Umbilical cord (tissue), 2 donors: ENCODE results near the gene CCDC71L. TPM values are rescaled to one million over a fixed set of nuclear protein-coding genes. Genes with fewer than 3 reads are reported as not detected.

Experiments used
- DNase-seq: peaks from one replicate; pipeline ENCODE4 v3.0.0-alpha.2; 2015; ENCODE audit warnings: low spot score
- total RNA-seq: library from RNA; depleted of rRNA; stranded (reverse); fragments of >200 nt; gene quantifications from one replicate; pipeline ENCODE4 v1.2.3, GENCODE V29; 2014; ENCODE audit warnings: low replicate concordance; ENCODE audit not compliant: insufficient read depth

CCDC71L gene
- total RNA-seq, 1 donor from 2014 or later: 28.9 TPM

DNA sequence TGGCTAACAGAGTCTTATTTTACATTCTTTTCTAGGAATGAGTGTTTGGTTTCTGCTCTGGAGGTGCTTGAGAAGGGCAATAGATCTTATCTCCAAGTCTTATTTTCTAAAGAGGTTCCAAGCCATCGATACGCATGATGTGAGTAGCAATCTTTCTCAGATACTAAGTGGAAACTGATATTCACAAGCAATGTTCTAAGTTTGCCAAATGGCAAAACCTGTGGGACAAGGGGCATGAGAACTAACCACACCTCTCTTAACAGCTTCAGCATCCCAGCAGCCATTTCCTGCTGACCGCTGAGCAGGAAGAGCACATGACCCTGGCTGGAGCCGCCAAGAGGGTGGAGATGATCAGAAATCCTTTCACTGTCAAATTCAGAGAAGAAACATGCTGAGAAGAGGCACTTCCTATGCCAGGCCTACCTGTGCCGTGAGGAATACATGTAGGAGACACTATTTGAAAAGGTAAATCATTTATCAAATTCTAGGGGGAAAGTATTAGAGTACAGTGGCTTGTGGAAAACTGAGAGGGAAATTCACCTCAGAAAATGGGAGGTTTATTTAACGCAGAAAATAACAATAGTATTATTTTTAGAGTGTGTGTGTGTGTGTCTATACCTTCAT lies 35.2 kb downstream of the CCDC71L start:
- DNase-seq: no peak

DNA sequence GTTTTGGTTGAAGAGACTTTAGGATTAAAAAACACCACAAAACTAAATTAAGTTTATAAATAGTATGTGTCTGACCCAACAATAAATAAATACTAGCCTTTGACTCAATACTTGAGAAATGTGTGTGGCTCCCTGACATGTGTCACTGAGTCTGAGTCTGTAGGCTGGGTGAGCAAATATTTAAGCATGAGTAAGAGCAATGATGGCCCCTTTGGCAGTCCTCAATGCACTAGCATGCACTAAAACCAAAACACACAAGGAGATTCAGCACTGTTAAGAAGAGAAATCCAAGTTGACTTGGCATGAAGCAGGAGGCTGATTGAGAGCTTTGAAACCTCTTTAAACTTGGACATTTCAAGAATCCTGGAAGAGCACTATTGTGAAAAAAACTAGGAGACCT lies 37.1 kb downstream of the CCDC71L start:
- DNase-seq: no peak

DNA sequence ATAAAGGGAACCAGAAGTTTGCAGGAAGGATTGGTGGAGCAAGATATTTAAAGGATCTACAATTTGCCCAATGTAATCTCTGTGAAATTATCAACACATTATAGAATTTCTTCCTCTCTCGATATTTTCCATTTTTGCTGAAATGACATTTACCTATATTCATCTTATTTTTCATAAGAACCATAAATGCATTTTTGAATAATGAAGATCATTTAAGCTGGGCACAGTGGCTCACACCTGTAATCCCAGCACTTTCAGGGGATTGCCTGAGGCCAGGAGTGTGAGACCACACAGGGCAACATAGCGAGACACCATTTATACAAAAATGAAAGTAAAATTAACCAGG lies 37.7 kb downstream of the CCDC71L start:
- DNase-seq: no peak

DNA sequence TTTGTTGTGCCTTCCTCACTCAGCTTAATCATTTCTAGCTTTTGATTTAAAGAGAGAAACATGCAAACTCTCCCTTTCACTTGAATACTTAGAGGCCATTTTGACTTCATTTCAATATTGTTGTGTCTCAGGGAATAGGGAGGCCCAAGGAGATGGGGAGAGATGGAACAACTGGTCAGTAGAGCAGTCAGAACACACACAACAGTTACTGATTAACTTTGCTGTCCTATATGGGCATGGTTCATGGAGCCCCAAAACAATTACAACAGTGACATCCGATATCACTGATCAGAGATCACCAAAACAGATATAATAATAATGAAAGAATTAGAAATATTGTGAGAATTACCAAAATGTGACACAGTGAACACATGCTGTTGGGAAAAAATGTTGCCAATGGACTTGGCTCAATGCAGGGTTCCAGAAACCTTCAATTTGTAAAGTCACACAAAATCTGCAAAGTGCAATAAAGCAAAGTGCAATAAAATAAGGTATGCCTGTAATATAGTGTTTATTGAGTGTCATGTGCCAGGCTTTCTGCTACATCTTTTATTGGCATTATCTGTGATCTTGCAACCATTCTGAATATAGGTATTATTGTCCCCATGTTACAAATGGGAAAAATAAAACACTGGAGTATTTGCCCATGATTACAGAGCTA lies 38.2 kb downstream of the CCDC71L start:
- no peak for DNase-seq

- DNase-seq: no peak
Measured at GRCh38 chr7:106621393-106622132, 39.4 kb downstream of the CCDC71L start.

- DNase-seq: no peak
Measured at GRCh38 chr7:106620676-106621075, 40.3 kb downstream of the CCDC71L start.

- no peak for DNase-seq
Measured at GRCh38 chr7:106620034-106620433, 40.9 kb downstream of the CCDC71L start.

- DNase-seq: no peak
Measured at GRCh38 chr7:106619213-106619612, 41.7 kb downstream of the CCDC71L start.

DNA sequence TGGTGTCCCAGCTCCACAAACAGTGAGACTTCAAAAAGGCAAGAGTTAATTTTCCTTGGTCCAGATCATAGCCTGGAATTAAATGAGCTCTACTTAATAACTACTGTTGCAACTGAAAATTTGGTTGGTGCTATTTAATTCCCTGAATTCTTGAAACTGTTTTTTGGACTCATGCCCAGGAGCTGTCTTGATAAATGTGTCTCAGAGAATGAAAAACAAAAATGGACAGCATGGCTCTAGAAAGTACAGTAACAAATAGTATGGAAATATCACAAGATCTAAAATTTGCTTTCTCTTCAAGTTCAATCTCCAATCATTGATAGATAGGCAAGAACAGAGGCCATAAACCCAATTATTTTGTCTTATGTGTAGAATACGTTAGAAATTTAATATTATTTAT lies 42.5 kb downstream of the CCDC71L start:
- peak; percentile 76 for DNase-seq

DNA sequence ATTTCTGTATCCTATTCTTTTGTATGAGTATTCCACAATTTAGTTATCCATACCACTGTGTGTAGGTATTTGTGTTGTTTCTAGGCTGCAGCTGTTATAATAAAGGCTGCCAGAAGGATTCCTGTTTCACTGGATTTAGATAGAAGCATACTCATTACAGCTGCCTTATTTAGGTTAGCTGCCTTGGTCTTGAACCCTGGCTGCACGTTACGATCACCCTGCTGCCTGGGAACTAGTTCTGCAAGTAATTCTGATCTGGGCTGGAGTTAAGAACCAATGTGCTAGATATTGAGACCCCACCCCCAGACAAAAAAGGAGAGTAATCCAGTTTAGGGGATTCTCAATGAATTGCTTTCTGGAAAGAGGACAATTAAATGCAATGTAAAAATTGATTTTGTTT lies 43.1 kb downstream of the CCDC71L start:
- peak; percentile 40 for DNase-seq

- no peak for DNase-seq
Measured at GRCh38 chr7:106616708-106617051, 44.3 kb downstream of the CCDC71L start.

- DNase-seq: no peak
Measured at GRCh38 chr7:106615808-106616707, 44.9 kb downstream of the CCDC71L start.

GRCh38 chr7:106614751-106615150 lies 46.2 kb downstream of the CCDC71L start:
- DNase-seq: peak; percentile 17

GRCh38 chr7:106613848-106614560 lies 47.0 kb downstream of the CCDC71L start:
- DNase-seq: peak; percentile 46

DNA sequence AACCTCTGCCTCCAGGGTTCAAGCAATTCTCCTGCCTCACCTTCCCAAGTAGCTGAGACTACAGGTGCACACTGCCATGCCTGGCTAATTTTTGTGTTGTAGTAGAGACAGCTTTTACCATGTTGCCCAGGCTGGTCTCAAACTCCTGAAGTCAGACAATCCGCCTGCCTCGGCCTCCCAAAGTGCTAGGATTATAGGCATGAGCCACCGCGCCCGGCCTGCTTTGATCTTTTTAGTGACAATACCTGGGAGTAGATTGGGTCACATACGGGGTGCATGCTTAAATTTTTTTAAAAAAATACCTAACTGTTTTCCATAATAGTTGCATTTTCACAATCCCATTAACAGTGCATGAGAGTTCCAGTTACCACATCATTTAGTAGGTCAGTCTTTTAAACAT lies 47.7 kb downstream of the CCDC71L start:
- no peak for DNase-seq

GRCh38 chr7:106612432-106612831 lies 48.5 kb downstream of the CCDC71L start:
- no peak for DNase-seq

GRCh38 chr7:106611911-106612310 lies 49.0 kb downstream of the CCDC71L start:
- DNase-seq: no peak

DNA sequence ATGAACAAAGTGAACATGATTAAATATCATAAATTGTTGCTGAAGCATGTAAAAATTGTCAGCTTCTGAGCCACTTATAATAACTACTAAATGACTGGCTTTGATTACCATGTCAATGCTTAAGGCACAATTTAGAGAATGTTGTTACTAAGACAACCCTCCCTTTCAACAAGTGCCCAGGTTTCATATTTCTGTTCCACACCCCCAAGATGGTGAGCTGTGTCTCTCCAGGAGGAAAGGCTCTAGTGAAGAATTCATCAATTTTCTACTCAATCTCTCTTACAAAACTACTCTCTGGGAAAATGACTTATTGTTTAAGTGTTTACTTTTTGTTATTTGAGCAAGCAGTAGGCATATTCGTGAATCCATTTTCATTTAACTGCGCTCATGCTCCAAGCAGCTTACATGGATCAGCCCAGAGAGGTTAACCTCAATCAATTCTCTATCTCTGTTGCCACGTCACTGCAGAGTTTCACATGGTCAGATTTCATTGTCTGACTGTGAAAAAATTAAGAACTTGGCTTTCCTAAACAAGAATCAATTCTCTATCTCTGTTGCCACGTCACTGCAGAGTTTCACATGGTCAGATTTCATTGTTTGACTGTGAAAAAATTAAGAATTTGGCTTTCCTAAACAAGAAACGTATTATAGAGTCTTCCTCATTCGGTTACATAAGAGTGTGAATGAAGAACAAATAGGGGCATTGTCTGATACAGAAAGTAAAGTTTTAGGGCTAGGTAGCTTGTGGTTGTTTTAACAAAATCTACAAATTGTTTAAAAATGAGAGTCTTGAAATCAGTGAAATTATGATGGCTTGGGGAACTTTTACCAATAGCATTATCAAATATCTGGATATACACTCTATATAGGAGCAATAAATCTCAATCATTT lies 49.7 kb downstream of the CCDC71L start:
- no peak for DNase-seq

GRCh38 chr7:106609416-106609815 lies 51.5 kb downstream of the CCDC71L start:
- DNase-seq: no peak

- no peak for DNase-seq
Measured at GRCh38 chr7:106608661-106609060, 52.3 kb downstream of the CCDC71L start.
